ENCODE measurements around the gene SEC14L5.

DNA sequence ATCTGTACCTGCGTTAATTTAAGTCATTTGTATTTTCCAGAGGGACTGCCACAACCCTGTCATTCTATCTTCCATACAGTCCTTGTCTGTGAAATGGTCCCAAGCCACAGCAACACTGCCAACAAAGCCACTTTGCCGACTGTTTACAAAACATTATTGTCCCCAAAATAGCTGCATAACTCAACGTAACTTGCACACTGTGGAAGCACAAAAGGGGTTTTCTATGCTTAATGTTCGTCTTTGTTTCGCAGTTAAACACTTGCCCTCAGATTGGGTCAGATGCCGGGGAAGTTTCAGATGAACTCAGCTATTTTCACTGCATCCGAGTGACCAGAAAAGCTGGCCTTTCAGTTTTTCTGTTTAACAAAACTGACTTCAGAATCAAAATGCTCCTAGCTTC is 4.6 kb downstream of the SEC14L5 start:
- TF ChIP-seq, protein P1, sequence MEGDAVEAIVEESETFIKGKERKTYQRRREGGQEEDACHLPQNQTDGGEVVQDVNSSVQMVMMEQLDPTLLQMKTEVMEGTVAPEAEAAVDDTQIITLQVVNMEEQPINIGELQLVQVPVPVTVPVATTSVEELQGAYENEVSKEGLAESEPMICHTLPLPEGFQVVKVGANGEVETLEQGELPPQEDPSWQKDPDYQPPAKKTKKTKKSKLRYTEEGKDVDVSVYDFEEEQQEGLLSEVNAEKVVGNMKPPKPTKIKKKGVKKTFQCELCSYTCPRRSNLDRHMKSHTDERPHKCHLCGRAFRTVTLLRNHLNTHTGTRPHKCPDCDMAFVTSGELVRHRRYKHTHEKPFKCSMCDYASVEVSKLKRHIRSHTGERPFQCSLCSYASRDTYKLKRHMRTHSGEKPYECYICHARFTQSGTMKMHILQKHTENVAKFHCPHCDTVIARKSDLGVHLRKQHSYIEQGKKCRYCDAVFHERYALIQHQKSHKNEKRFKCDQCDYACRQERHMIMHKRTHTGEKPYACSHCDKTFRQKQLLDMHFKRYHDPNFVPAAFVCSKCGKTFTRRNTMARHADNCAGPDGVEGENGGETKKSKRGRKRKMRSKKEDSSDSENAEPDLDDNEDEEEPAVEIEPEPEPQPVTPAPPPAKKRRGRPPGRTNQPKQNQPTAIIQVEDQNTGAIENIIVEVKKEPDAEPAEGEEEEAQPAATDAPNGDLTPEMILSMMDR (IDR thresholded peaks at IDR 0.05) = no peak
- no peak for TF ChIP-seq POLR2A (IDR thresholded peaks at IDR 0.05; ENCODE audit: low read depth)
- no peak for TF ChIP-seq POLR2AphosphoS5 (IDR thresholded peaks at IDR 0.05)

Data from esophagus muscularis mucosa (tissue), 3 donors.